UCSD-AML1 (cell line): Measurements from ENCODE around the gene MID1.

Experiments used
- DNase-seq: peaks from one replicate; lab custom pipeline; 2025; ENCODE audit not compliant: unreplicated experiment; lab: John Stamatoyannopoulos, UW

The MID1 gene

GRCh38 chrX:10496345-10496965, 123.9 kb downstream of the MID1 start:
- DNase-seq, result no peak

- no peak for DNase-seq
Measured at GRCh38 chrX:10495677-10496076, 124.7 kb downstream of the MID1 start.

- DNase-seq, result no peak
Measured at GRCh38 chrX:10492250-10492649, 128.1 kb downstream of the MID1 start.

GRCh38 chrX:10486373-10486772, 134.0 kb downstream of the MID1 start:
- no peak for DNase-seq

- DNase-seq, result no peak
Measured at GRCh38 chrX:10485326-10485725, 135.1 kb downstream of the MID1 start.

- DNase-seq, result no peak
Measured at GRCh38 chrX:10484683-10485247, 135.6 kb downstream of the MID1 start.

GRCh38 chrX:10483191-10483831, 137.1 kb downstream of the MID1 start:
- DNase-seq, result no peak

GRCh38 chrX:10482708-10483107, 137.7 kb downstream of the MID1 start:
- no peak for DNase-seq

- no peak for DNase-seq
Measured at GRCh38 chrX:10482261-10482660, 138.1 kb downstream of the MID1 start.

- DNase-seq, result no peak
Measured at GRCh38 chrX:10480861-10481260, 139.5 kb downstream of the MID1 start.

- no peak for DNase-seq
Measured at GRCh38 chrX:10479508-10479907, 140.9 kb downstream of the MID1 start.

GRCh38 chrX:10477525-10477924, 142.9 kb downstream of the MID1 start:
- DNase-seq, result no peak

- no peak for DNase-seq
Measured at GRCh38 chrX:10474913-10475568, 145.3 kb downstream of the MID1 start.

- DNase-seq, result no peak
Measured at GRCh38 chrX:10474510-10474909, 145.9 kb downstream of the MID1 start.

- DNase-seq, result no peak
Measured at GRCh38 chrX:10471418-10471817, 149.0 kb downstream of the MID1 start.

GRCh38 chrX:10470009-10470408, 150.4 kb downstream of the MID1 start:
- no peak for DNase-seq

- DNase-seq, result no peak
Measured at GRCh38 chrX:10467793-10468192, 152.6 kb downstream of the MID1 start.

- DNase-seq, result no peak
Measured at GRCh38 chrX:10465254-10465653, 155.1 kb downstream of the MID1 start.

GRCh38 chrX:10457092-10457491, 163.3 kb downstream of the MID1 start:
- no peak for DNase-seq

GRCh38 chrX:10453945-10454344, 166.4 kb downstream of the MID1 start:
- DNase-seq, result no peak

- DNase-seq, result no peak
Measured at GRCh38 chrX:10450959-10451355, 169.4 kb downstream of the MID1 start.
